A549 (cell line): ENCODE results near the gene TTF2. TPM values are rescaled to one million over a fixed set of nuclear protein-coding genes. Genes with fewer than 3 reads are reported as not detected.

Experiments used
- ATAC-seq, 2 experiments: fragments of 200-7000 bp in 1 of 2; fragments of >200 bp in 1 of 2; cut with Nextera tagmentation in 1 of 2; cut with Tn5 transposase in 1 of 2; 3 replicates each; pipeline versions ENCODE4 v1.8.0 to v1.9.1; 2018 to 2020; ENCODE audit warnings: mild to moderate bottlenecking in 1 of 2, moderate library complexity in 1 of 2
- CTCF ChIA-PET: fragments of 300-600 bp; sonication (Branson Sonifier 250); formaldehyde crosslinking; extraction: SDS; loops from one replicate; lab custom pipeline; 2021; ENCODE audit warnings: antibody characterized with exemption, inconsistent platforms; lab: Yijun Ruan, JAX
- POLR2A ChIA-PET: fragments of 350-600 bp; formaldehyde crosslinking; extraction: SDS; loops from one replicate; lab custom pipeline; 2021; ENCODE audit warnings: antibody characterized with exemption, inconsistent platforms; lab: Yijun Ruan, JAX
- DNase-seq, 2 experiments: peaks; one replicate each; pipeline versions ENCODE4 v3.0.0 to v3.0.0-alpha.2; 2011 to 2016; ENCODE audit warnings: low read depth in 1 of 2, low spot score in 1 of 2
- FAIRE-seq: peaks from 2 replicates; lab custom pipeline; 2011; peaks lifted over from hg19 to GRCh38; lab: Jason Lieb, UNC
- H3K27ac ChIP-seq, 2 experiments: fragments of >200 bp; sonication (Bioruptor Twin); formaldehyde crosslinking; 3 replicates each; pipeline ENCODE4 v1.5.1; 2016 to 2017
- H3K4me1 ChIP-seq: fragments of >200 bp; sonication (Bioruptor Twin); formaldehyde crosslinking; 3 replicates; pipeline ENCODE4 v1.6.1; 2016
- H3K4me2 ChIP-seq: fragments of >200 bp; sonication (Bioruptor Twin); formaldehyde crosslinking; 3 replicates; pipeline ENCODE4 v1.6.1; 2016
- H3K4me3 ChIP-seq: fragments of >200 bp; sonication (Bioruptor Twin); formaldehyde crosslinking; 3 replicates; pipeline ENCODE4 v1.5.1; 2016
- H3K9me3 ChIP-seq: fragments of >200 bp; sonication (Bioruptor Twin); formaldehyde crosslinking; 3 replicates; pipeline ENCODE4 v1.6.1; 2016
- BCL3 ChIP-seq: fragments of >200 bp; sonication (Bioruptor Twin); formaldehyde crosslinking; IDR thresholded peaks from 3 replicates; pipeline ENCODE4 v1.6.1; 2016
- BHLHE40 ChIP-seq: IDR thresholded peaks from 2 replicates; pipeline ENCODE4 v1.6.1; 2012; ENCODE audit warnings: low read depth, low read length, inconsistent platforms
- CBX8 ChIP-seq: fragments of 200-600 bp; sonication (generic); IDR thresholded peaks from 2 replicates; pipeline ENCODE4 v1.6.1; 2016
- CHD4 ChIP-seq: fragments of 200-600 bp; sonication (generic); IDR thresholded peaks from 2 replicates; pipeline ENCODE4 v1.6.1; 2016; ENCODE audit warnings: antibody characterized with exemption, mild to moderate bottlenecking, borderline replicate concordance
- EHF ChIP-seq: fragments of 250-450 bp; sonication (Bioruptor Pico); IDR thresholded peaks from 2 replicates; pipeline ENCODE4 v1.5.0; 2020; ENCODE audit warnings: mild to moderate bottlenecking
- EHMT2 ChIP-seq: fragments of 200-600 bp; sonication (generic); IDR thresholded peaks from 2 replicates; pipeline ENCODE4 v1.6.1; 2016; ENCODE audit warnings: antibody characterized with exemption, low read depth, mild to moderate bottlenecking, moderate library complexity
- FOSB ChIP-seq: fragments of 250-450 bp; sonication (Bioruptor Pico); IDR thresholded peaks from 2 replicates; pipeline ENCODE4 v1.5.0; 2020; ENCODE audit warnings: mild to moderate bottlenecking, moderate library complexity
- FOSL2 ChIP-seq, 2 experiments: fragments of 450-650 bp in 1 of 2; fragments of >200 bp in 1 of 2; sonication (Bioruptor Twin) in 1 of 2; formaldehyde crosslinking; IDR thresholded peaks; 2 replicates each; pipeline versions ENCODE4 v1.5.0 to v1.6.1; 2016 to 2020; ENCODE audit warnings: mild to moderate bottlenecking in 1 of 2, moderate library complexity in 1 of 2
- GATA3 ChIP-seq: IDR thresholded peaks from 2 replicates; pipeline ENCODE4 v1.6.1; 2012; ENCODE audit warnings: borderline replicate concordance
- HDAC2 ChIP-seq: fragments of 200-600 bp; sonication (generic); IDR thresholded peaks from 2 replicates; pipeline ENCODE4 v1.6.1; 2016
- HES2 ChIP-seq: fragments of >200 bp; sonication (Bioruptor Twin); formaldehyde crosslinking; IDR thresholded peaks from 2 replicates; pipeline ENCODE4 v1.6.1; 2016
- HMGXB4 ChIP-seq: fragments of 250-450 bp; sonication (Bioruptor Pico); IDR thresholded peaks from 2 replicates; pipeline ENCODE4 v1.5.0; 2021; ENCODE audit warnings: mild to moderate bottlenecking, moderate library complexity, borderline replicate concordance
- HOXA7 ChIP-seq: fragments of 250-450 bp; sonication (Bioruptor Pico); IDR thresholded peaks from 2 replicates; pipeline ENCODE4 v1.5.0; 2020; ENCODE audit warnings: mild to moderate bottlenecking, moderate library complexity
- HOXB13 ChIP-seq: fragments of 250-450 bp; sonication (Bioruptor Pico); IDR thresholded peaks from 2 replicates; pipeline ENCODE4 v1.5.0; 2020; ENCODE audit warnings: low read depth, mild to moderate bottlenecking, moderate library complexity
- HOXB5 ChIP-seq: fragments of 250-450 bp; sonication (Bioruptor Pico); IDR thresholded peaks from 2 replicates; pipeline ENCODE4 v1.5.0; 2020; ENCODE audit warnings: mild to moderate bottlenecking, moderate library complexity
- JUNB ChIP-seq: fragments of >200 bp; sonication (Bioruptor Twin); formaldehyde crosslinking; IDR thresholded peaks from 2 replicates; pipeline ENCODE4 v1.6.1; 2016
- NPAS2 ChIP-seq: fragments of 250-450 bp; sonication (Bioruptor Pico); IDR thresholded peaks from 2 replicates; pipeline ENCODE4 v1.8.0; 2022; ENCODE audit warnings: mild to moderate bottlenecking, moderate library complexity, borderline replicate concordance
- NR3C1 ChIP-seq: fragments of >200 bp; sonication (Bioruptor Twin); formaldehyde crosslinking; IDR thresholded peaks from 3 replicates; pipeline ENCODE4 v1.6.1; 2017
- RAD21 ChIP-seq, 2 experiments: fragments of >200 bp in 1 of 2; sonication (Bioruptor Twin) in 1 of 2; formaldehyde crosslinking in 1 of 2; IDR thresholded peaks in 1 of 2; conservative IDR thresholded peaks in 1 of 2; 2 replicates in 1 of 2; 3 replicates in 1 of 2; pipeline ENCODE4 v1.6.1; 2012 to 2018; ENCODE audit warnings: inconsistent platforms in 1 of 2
- RARB ChIP-seq: fragments of 250-450 bp; sonication (Bioruptor Pico); IDR thresholded peaks from 2 replicates; pipeline ENCODE4 v1.8.0; 2021; ENCODE audit warnings: mild to moderate bottlenecking, moderate library complexity
- RCOR1 ChIP-seq: fragments of 150-350 bp; IDR thresholded peaks from 2 replicates; pipeline ENCODE4 v1.6.1; 2014; ENCODE audit warnings: antibody characterized with exemption, low read length, low read depth
- RFX5 ChIP-seq: fragments of 450-650 bp; IDR thresholded peaks from 2 replicates; pipeline ENCODE4 v1.7.1; 2014; ENCODE audit warnings: antibody characterized with exemption, mild to moderate bottlenecking, moderate library complexity
- SMC3 ChIP-seq: fragments of >200 bp; sonication (Bioruptor Twin); formaldehyde crosslinking; IDR thresholded peaks from 3 replicates; pipeline ENCODE4 v1.6.1; 2018; ENCODE audit warnings: inconsistent platforms
- ZNF302 ChIP-seq: fragments of 250-450 bp; sonication (Bioruptor Pico); IDR thresholded peaks from 2 replicates; pipeline ENCODE4 v1.9.0; 2021; ENCODE audit warnings: inconsistent platforms, mild to moderate bottlenecking, moderate library complexity
- WGBS: methylation state at CpG from one replicate; pipeline ENCODE4 v1.1.6; 2017; ENCODE audit errors: missing lambda C conversion rate; 5-methylcytosine and 5-hydroxymethylcytosine counted together
- polyA plus RNA-seq, 4 experiments: library from polyadenylated mRNA; depleted of rRNA in 3 of 4; stranded (reverse); fragments of >200 nt; fragmentation: RNase III in 1 of 4; extraction: RNeasy Plus Mini Kit Qiagen cat#74134 plus additional on column Dnase treatment in 1 of 4; gene quantifications; 2 replicates in 3 of 4; 3 replicates in 1 of 4; pipeline ENCODE4 v1.2.3, GENCODE V29; 2011 to 2017

The TTF2 gene
- polyA plus RNA-seq, 2 of the 4 experiments (the other 2 are of a cell fraction): 16.5 to 26.6 TPM

- no peak for TF ChIP-seq FOSB (CRISPR knock-in tag)
- no peak for ATAC-seq
- POLR2A ChIA-PET: no interaction called here
Observed at GRCh38 chr1:117069220-117069844, 9.2 kb downstream of the TTF2 start.

GRCh38 chr1:117070124-117070523 lies 10.0 kb downstream of the TTF2 start:
- WGBS: 89% methylated on average over 2 of the region's 2 CpGs
- no peaks in the 10 kb centered on the region for H3K4me1 ChIP-seq
- no peak for ATAC-seq
- H3K4me2 ChIP-seq: no peak overlapping the region
- H3K27ac ChIP-seq: no peak overlapping the region
- H3K4me3 ChIP-seq: no peak overlapping the region
- ChIA-PET POLR2A (no interaction called here), CTCF (interaction anchor here (0.6 to 9.3 kb wide), 4 partner anchors 21 to 214 kb away, joined by 3 to 126 read pairs (median 28); no protein-coding TSS in a partner anchor)
- DNase-seq: no peak
- TF ChIP-seq CBX8 (no peak), RCOR1 (no peak), RARB (CRISPR knock-in tag) (no peak), JUNB (no peak)
- H3K9me3 ChIP-seq: no peaks in the 10 kb centered on the region
- FAIRE-seq: no peak

More at GRCh38 chr1:117069220-117069844, 9.2 kb downstream of the TTF2 start:
- H3K9me3 ChIP-seq: no peaks in the 10 kb centered on the region
- DNase-seq: no peak
- no peak overlapping the region for H3K4me2 ChIP-seq
- no peak overlapping the region for H3K4me3 ChIP-seq
- H3K4me1 ChIP-seq: no peaks in the 10 kb centered on the region
- 100% methylated on average over 4 of the region's 4 CpGs for WGBS
- FAIRE-seq: no peak
- H3K27ac ChIP-seq: no peak overlapping the region
- CTCF ChIA-PET: interaction anchor here (0.6 to 9.3 kb wide), 6 partner anchors 11 to 220 kb away, joined by 3 to 126 read pairs (median 15); no protein-coding TSS in a partner anchor

- POLR2A ChIA-PET: no interaction called here
- ATAC-seq: no peak
Observed at GRCh38 chr1:117076648-117077047, 16.5 kb downstream of the TTF2 start.

GRCh38 chr1:117077267-117077666 lies 17.1 kb downstream of the TTF2 start:
- Histone ChIP-seq H3K4me1 (peaks cover 11% of the 10 kb centered on the region), H3K4me2 (no peak overlapping the region), H3K9me3 (no peaks in the 10 kb centered on the region)
- ChIA-PET CTCF (interaction anchor here (1.2 kb wide), 1 partner anchor 10 kb away, joined by 9 read pairs; no protein-coding TSS in a partner anchor), POLR2A (no interaction called here)
- DNase-seq (peak in 1 of 2 experiments; percentile 40), FAIRE-seq (no peak), ATAC-seq (peak; percentile 64 to 87)
- WGBS: 31% methylated on average over 3 of the region's 3 CpGs
- no peak for TF ChIP-seq HDAC2
- TF ChIP-seq RFX5: no peak
- no peak for TF ChIP-seq FOSL2 (IDR thresholded peaks at IDR 0.05)
- peak; percentile 26; the same call in 1 of the 2 replicates for TF ChIP-seq FOSL2 (CRISPR knock-in tag; IDR thresholded peaks at IDR 0.05)
- TF ChIP-seq NR3C1: no peak
- TF ChIP-seq, all 56 proteins: peak for 1
- Histone ChIP-seq H3K4me3 (no peak overlapping the region), H3K27ac (peak overlapping the region; percentile 35 to 38; a peak in 1 of 6 replicates)

More at GRCh38 chr1:117076648-117077047, 16.5 kb downstream of the TTF2 start:
- Histone ChIP-seq H3K4me2 (no peak overlapping the region), H3K4me1 (peaks cover 11% of the 10 kb centered on the region), H3K9me3 (no peaks in the 10 kb centered on the region), H3K4me3 (no peak overlapping the region), H3K27ac (peak overlapping the region; percentile 38 to 43; a peak in 1 of 6 replicates)
- WGBS: 98% methylated on average over 5 of the region's 5 CpGs
- FAIRE-seq: no peak
- DNase-seq: no peak
- CTCF ChIA-PET: interaction anchor here (1.2 kb wide), 1 partner anchor 9 kb away, joined by 9 read pairs; no protein-coding TSS in a partner anchor
- no peak for TF ChIP-seq RFX5

- no peak overlapping the region for H3K4me3 ChIP-seq
- peaks cover 11% of the 10 kb centered on the region for H3K4me1 ChIP-seq
- no peaks in the 10 kb centered on the region for H3K9me3 ChIP-seq
- FAIRE-seq (no peak), ATAC-seq (no peak), DNase-seq (no peak)
- no peak overlapping the region for H3K4me2 ChIP-seq
- WGBS: 93% methylated on average over 6 of the region's 6 CpGs
- ChIA-PET CTCF (interaction anchor here (0.6 to 3.4 kb wide), 3 partner anchors 12 to 625 kb away, joined by 3 to 21 read pairs (median 3); no protein-coding TSS in a partner anchor), POLR2A (no interaction called here)
- H3K27ac ChIP-seq: no peak overlapping the region
- TF ChIP-seq NPAS2 (CRISPR knock-in tag) (no peak), HOXB13 (CRISPR knock-in tag) (no peak), ZNF302 (CRISPR knock-in tag) (no peak), EHF (no peak), GATA3 (no peak), RFX5 (no peak), BCL3 (no peak), HES2 (no peak), HOXB5 (CRISPR knock-in tag) (no peak), HOXA7 (CRISPR knock-in tag) (no peak), FOSL2 (IDR thresholded peaks at IDR 0.05) (no peak), FOSL2 (CRISPR knock-in tag; IDR thresholded peaks at IDR 0.05) (no peak), CHD4 (no peak), BHLHE40 (no peak), EHMT2 (no peak), HMGXB4 (no peak), RAD21 (conservative IDR thresholded peaks at IDR 0.05 in 1 of 2, IDR thresholded peaks at IDR 0.05 in 1 of 2) (no peak), SMC3 (no peak)
Observed at GRCh38 chr1:117079737-117080136, 19.6 kb downstream of the TTF2 start.
